Stimulated activated CD4-positive, alpha-beta T cell treated with anti-CD3 and anti-CD28 coated beads, Interleukin-4, amount 100 ng/mL, for 1 hour (primary cell): Measurements from ENCODE around the gene TRAF3IP1.
"Not testable (repeated sequence)": the region's sequence is repeated elsewhere in the genome, so short reads cannot be mapped to it uniquely, and the experiment has no call there.

Source experiments
- DNase-seq: peaks from one replicate; pipeline ENCODE4 v3.0.0-alpha.2; 2020

Gene TRAF3IP1

DNA sequence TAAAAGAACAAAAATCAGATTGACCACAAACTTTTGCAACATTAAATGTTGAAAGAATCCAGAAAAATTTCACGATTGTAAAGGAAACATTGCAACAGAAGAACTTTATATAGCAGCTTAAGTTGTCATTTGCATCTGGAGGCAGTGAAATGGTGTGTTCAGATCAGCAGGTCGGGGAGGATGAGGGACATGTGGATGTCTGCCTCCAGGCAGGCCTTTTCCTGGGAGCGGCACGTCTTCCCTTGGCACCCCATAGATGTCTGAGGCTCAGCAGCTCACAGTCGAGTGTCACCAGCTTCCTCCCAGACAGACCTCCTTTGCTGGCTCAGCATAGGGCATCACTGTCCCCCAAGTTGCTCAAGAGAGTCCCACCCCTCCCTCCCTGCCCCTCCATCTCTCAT, 62.1 kb downstream of the TRAF3IP1 start:
- DNase-seq: no peak

- DNase-seq: no peak
These were observed 62.8 kb downstream of the TRAF3IP1 start for GRCh38 chr2:238383135-238383534.

DNA sequence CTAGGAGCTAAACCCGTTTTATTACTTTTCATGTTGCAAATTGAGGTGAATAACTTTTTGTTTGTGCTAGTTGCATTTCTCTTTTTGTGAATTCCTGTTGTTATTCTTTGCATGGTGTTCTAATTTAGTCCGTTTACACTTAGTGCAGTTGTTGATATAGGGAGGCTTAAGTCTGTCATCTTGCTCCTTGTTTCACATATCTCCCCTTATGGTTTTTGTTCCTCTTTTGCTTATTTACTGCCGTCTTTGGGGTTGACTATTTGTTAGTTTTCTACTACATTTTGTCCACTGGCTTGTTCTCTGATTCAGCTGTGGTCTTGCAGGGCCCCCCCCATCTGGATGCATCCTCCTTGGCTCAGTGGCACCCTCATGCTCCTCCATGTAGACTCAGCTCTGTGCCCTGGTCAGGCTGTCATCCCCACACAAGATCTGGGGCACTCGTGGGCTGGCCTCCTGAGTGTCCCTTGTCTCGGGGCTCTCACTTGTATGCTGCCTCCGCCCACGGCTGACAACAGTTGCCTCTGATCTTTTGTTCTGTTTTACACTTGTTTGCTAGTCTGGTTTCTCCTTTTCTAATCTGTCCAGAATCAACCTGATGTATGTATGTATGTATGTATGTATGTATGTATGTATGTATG, 63.5 kb downstream of the TRAF3IP1 start:
- no peak for DNase-seq

DNA sequence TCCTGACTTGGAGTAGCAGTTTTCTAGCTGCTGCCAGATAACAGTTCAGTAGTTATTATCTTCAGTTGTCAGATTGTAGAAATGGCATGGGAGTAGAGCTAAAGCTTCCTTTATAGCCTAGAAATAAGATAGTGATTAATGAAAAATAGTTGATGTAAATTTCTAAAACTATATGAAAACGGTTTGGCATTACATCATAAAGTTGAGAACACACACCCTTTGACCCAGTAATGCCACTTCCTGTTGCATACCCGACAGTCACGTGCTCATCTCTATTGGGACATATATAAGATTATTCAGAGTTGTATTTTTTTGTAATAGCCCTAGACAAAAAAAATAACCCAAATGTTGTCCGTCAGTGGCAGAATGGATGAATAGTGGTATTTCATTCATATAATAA, 67.0 kb downstream of the TRAF3IP1 start:
- DNase-seq: no peak

GRCh38 chr2:238388794-238389193, 68.5 kb downstream of the TRAF3IP1 start:
- DNase-seq: no peak

DNA sequence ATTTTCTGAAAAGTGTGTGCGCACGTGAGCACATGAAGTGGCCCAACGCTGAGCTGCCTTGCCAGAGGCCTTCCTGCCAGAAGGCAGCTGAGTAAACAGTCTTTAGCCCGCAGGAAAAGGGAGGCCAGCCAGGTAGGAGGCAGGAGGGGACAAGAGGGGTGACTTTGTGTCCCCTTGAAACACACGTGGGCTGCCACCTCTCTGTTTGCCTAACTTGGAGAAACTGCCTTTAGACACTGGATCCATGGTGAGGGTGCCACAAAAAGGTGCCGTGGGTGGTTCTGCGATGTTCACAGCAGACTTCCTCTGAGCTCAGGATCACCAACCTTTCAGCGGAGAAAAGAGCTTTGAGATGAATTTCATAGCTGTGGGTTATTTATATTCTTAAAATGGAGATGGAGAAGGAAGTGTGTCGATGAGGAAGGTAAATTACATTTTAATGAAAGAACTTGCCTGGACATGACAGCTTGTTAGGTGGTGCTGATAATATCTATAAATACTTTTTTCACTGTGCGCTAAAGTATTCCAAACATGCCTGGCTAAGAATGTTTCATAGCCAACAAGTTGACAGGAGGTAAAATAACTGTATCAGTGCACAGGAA, 69.8 kb downstream of the TRAF3IP1 start:
- DNase-seq: no peak

GRCh38 chr2:238391042-238391689, 70.8 kb downstream of the TRAF3IP1 start:
- no peak for DNase-seq

- no peak for DNase-seq
These were observed 76.3 kb downstream of the TRAF3IP1 start for GRCh38 chr2:238396663-238397062.

DNA sequence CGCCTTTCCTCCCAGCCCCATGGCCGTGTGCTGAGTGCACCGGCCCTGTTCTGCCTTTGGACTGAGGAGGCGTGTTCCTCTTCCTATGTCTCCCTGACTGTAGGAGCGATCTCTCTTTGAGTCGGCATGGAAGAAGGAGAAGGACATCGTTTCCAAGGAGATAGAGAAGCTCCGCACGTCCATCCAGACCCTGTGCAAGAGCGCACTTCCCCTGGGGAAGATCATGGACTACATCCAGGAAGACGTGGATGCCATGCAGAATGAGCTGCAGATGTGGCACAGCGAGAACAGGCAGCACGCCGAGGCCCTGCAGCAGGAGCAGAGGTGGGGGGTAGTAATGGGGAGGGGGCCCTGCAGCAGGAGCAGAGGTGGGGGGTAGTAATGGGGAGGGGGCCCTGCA, 77.0 kb downstream of the TRAF3IP1 start:
- DNase-seq: no peak

- DNase-seq: no peak
These were observed 78.3 kb downstream of the TRAF3IP1 start for GRCh38 chr2:238398577-238398976.

DNA sequence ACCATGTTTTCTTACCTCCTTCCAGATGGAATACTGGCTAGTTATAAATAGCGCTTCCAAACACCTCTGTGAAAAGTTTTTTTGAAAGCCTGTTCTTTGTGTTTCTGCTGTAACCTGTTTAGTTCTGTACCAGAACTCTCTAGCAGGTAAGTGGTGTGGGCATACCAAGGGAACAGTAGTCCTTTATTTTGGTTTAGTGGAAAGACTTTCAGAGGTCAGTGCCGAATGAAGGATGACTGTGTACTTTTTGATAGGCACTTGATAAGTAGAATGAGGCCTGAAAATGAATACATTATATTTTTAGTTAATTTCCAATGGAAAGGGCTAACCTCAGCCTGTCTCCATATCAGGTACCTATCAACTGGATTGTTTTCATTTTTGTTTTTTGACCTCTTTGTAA, 78.8 kb downstream of the TRAF3IP1 start:
- DNase-seq: no peak

DNA sequence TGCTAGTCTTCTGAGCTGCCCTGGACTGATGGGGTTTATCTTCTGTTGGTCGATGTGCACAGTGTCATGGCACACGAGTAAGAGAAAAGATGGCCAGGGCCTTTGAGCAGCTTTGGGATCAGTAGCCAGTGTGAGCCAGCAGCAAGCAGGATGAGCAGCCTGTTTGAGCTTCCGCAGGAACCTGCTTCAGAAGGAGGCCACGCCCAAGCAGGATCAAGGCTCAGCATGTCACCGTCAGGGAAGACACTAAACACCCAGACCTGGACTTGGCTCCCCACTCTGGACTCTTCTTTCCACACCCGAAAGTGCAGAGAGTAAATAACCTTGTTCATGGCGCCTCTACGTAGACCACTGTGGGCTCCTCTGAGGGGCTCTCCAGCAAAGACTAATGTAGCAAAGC, 81.2 kb downstream of the TRAF3IP1 start:
- DNase-seq: no peak

DNA sequence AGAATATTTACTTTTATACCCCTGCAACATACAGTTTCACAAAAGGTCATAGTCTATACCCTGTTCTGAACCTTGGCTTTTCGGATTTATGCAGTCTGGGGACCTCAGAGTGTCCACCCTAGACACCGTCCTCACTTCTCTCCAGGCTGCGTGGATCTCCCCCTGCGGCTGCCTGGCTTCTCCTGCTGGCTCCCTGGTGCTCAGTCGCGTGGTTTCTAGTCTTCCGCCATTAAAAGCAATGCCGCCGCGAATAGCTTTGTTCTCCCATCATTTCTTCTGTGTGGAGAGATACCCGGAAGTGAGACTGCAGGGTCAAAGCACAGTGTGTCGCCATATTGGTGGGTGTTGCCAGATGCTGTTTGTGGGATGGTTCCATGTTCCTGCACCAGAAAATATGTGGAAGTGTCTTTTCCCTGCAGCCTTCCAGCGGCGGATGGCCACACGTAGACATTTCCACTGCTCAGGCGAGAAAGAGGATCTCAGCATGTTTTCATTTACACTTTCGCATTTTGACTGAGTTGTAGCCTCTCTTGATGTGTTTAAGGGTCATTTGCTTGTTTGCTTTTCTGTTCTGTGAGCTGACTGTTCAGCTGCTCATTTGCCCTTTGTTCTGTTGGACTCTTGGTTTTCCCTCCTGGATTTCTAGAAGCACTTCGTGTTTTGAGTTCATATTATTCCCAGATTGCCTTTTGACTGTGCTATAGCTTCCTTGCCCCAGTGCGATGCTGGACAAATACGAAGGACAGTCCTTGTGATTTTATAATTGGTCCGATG, 83.5 kb downstream of the TRAF3IP1 start:
- DNase-seq: no peak

DNA sequence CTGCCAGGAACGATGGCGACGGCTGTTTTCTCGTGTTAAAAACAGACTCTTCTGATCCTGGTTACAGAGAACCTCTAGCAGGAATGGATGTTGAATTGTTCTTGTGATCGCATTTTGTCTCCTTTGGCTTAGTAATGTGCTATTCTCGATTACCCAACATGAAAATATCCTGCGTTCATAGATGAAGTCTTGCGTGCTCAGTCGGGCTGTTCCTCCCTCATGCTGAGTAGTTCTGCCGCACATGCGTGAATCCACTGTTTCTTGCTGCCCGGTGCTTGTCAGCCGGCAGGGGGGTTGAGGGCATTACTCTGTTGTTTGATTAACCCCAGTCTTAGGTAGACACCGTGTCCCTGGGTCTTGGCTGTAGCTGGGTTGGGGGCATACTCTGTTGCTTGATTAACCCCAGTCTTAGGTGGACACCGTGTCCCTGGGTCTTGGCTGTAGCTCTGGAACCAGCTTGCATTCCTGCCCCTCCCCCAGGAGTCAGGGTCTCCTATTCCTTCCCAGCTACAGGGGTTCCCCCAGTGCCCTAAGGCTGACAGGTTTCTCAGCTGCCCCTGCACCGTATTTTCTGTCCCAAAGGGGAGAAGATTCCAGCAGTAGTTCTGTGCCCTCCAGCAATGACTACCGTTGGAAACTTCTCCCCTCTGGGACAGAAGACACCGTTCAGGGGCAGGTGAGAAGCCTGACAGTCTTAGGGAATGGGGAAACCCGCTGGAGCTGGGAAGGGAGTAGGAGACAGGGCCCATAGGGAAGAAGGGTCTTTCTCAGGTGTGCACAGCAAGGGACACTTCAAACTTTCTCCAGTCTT, 84.3 kb downstream of the TRAF3IP1 start:
- DNase-seq: no peak

- not testable (repeated sequence) for DNase-seq
These were observed 84.9 kb downstream of the TRAF3IP1 start for GRCh38 chr2:238405217-238405555.

DNA sequence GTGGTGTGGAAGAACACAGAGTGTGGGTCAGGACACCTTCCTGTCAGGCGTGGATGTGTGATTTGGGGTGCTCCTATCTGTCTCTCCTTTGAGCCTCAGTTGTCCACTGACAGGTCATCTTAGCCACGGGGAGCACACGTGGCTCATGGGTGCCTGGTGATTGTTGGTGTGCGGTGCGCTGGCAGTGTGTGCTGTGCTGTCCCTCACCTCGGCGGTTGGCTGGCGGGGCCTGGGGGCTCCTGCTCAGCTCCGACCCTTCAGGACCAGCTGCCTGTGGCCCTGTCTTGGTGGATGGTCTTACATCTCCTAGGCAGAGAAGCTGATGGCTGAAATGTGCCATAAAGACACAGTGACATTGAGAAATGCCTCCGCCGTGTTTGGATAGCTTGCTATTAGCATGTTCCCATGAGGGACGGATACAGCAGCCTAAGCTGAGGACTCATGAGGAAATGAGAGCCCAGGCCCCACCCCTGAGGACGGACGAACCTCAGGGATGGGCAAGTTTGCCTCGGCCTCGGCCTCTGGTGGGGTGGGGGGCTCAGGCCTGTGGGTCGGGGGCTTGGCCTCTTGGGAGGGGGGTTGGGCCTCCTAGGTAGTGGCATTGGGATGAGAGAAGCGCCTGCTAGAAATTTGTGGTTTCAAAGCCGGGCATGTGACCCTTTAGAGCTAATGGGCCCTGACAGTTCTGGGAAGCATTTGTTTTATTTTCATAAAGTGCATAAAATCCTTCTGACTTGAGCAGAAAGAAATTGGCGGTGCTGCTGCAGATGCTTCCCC, 86.1 kb downstream of the TRAF3IP1 start:
- DNase-seq: no peak

- DNase-seq: no peak
These were observed 86.6 kb downstream of the TRAF3IP1 start for GRCh38 chr2:238406998-238407285.

- DNase-seq: no peak
These were observed 87.2 kb downstream of the TRAF3IP1 start for GRCh38 chr2:238407566-238407965.

DNA sequence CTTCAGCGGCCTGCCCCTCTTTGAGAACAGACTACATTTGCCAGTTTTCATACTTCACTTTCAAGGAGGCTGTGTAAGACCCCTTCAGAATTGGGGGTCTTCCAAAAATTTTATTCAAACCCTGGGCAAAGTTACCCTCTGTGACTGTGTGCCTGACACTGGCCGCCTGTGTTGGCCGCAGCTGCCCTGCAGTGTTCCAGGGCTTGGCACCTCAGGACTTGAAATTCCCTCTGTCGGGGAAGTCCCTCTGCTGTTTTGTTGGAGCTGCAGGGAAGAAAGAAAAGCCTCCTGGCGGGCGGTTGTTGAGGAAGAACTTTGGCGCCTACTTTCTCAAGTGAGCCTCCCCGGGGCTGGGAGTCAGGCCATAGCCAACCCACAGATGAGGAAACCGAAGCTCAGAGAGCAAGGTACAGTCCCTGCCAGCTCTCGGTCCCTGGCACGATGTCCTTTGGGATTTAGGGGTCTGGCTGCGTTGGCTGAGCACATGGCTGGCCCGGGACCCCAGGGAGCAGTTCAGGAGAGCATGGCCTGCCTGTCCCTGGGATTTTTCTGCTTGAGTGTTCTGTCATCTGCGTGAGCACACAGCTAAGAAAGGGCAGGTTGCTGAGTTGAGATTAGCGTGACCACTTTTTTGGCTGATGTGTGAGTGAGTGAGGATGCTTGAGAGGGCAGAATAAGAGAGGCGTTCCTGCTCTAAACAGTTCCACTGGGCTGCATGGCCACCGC, 88.5 kb downstream of the TRAF3IP1 start:
- DNase-seq: no peak

- DNase-seq: no peak
These were observed 89.3 kb downstream of the TRAF3IP1 start for GRCh38 chr2:238409341-238410199.
